GM12878 (cell line): ENCODE results near the gene ABCB9. TPM values are rescaled to one million over a fixed set of nuclear protein-coding genes. Genes with fewer than 3 reads are reported as not detected.
"Not testable (repeated sequence)": the region's sequence is repeated elsewhere in the genome, so short reads cannot be mapped to it uniquely, and the experiment has no call there.

Source experiments
- ATAC-seq: fragments of 200-7000 bp; cut with Tn5 transposase; 3 replicates; pipeline ENCODE4 v1.9.1; 2020; ENCODE audit warnings: mild to moderate bottlenecking, moderate library complexity
- Bru-seq: library from RNA; stranded (reverse); fragments of 400-500 nt; gene quantifications from one replicate; lab custom pipeline; 2021; lab: Mats Ljungman, UMichigan
- BruChase-seq, 2 experiments: library from RNA; stranded (reverse); fragments of 400-500 nt; gene quantifications; one replicate each; lab custom pipeline; 2021; lab: Mats Ljungman, UMichigan
- BruUV-seq: library from RNA; stranded (reverse); fragments of 400-500 nt; replicated peaks from 2 replicates; lab custom pipeline; 2021; lab: Mats Ljungman, UMichigan
- CTCF ChIA-PET: fragments of 300-600 bp; sonication (Branson Sonifier 250); formaldehyde crosslinking; extraction: SDS; loops from one replicate; lab custom pipeline; 2021; ENCODE audit warnings: inconsistent platforms; lab: Yijun Ruan, JAX
- POLR2A ChIA-PET: fragments of 350-600 bp; formaldehyde crosslinking; extraction: SDS; loops from one replicate; lab custom pipeline; 2021; ENCODE audit warnings: inconsistent platforms; lab: Charles Lee
- RAD21 ChIA-PET: fragments of 300-600 bp; sonication (Branson Sonifier 250); formaldehyde crosslinking; loops from one replicate; lab custom pipeline; 2023; ENCODE audit warnings: antibody characterized with exemption; ENCODE audit not compliant: unreplicated experiment; lab: Charles Lee
- SMC1A ChIA-PET: fragments of 300-600 bp; sonication (Branson Sonifier 250); formaldehyde crosslinking; loops from one replicate; lab custom pipeline; 2023; ENCODE audit not compliant: unreplicated experiment, uncharacterized antibody; lab: Charles Lee
- DNase-seq: peaks from one replicate; pipeline ENCODE4 v3.0.0-alpha.2; 2011; ENCODE audit warnings: low read depth, low spot score
- FAIRE-seq: peaks from 3 replicates; lab custom pipeline; 2011; peaks lifted over from hg19 to GRCh38; lab: Jason Lieb, UNC
- H2AFZ ChIP-seq: 2 replicates; pipeline ENCODE4 v1.6.0; 2011; ENCODE audit warnings: low read depth, low read length, control low read depth; ENCODE audit not compliant: control insufficient read depth
- H3K27ac ChIP-seq: 2 replicates; pipeline ENCODE4 v1.5.1; 2011; ENCODE audit warnings: control low read depth; ENCODE audit not compliant: control insufficient read depth, insufficient read depth
- H3K27me3 ChIP-seq, 2 experiments: replicated peaks in 1 of 2; 2 replicates each; pipeline versions ENCODE4 v1.6.0 to v1.6.1; 2011; ENCODE audit warnings: low read length in 1 of 2; ENCODE audit not compliant: control insufficient read depth in 2 of 2, insufficient read depth in 2 of 2
- H3K36me3 ChIP-seq, 2 experiments: 2 replicates each; pipeline ENCODE4 v1.5.1; 2011; ENCODE audit warnings: low read length in 1 of 2; ENCODE audit not compliant: control insufficient read depth in 2 of 2, insufficient read depth in 2 of 2
- H3K4me1 ChIP-seq: 2 replicates; pipeline ENCODE4 v1.6.1; 2011; ENCODE audit warnings: mild to moderate bottlenecking, low read length, moderate library complexity, mixed read lengths; ENCODE audit not compliant: control insufficient read depth, insufficient read depth
- H3K4me2 ChIP-seq: 2 replicates; pipeline ENCODE4 v1.6.0; 2011; ENCODE audit warnings: control low read depth; ENCODE audit not compliant: control insufficient read depth, insufficient read depth
- H3K4me3 ChIP-seq: fragments of 200-600 bp; sonication (generic); 2 replicates; pipeline ENCODE4 v1.5.1; 2016
- H3K79me2 ChIP-seq: 2 replicates; pipeline ENCODE4 v1.6.0; 2011; ENCODE audit warnings: low read length; ENCODE audit not compliant: control insufficient read depth, insufficient read depth
- H3K9ac ChIP-seq: 2 replicates; pipeline ENCODE4 v1.8.0; 2011; ENCODE audit warnings: low read length, control low read depth, mixed read lengths; ENCODE audit not compliant: control insufficient read depth, insufficient read depth
- H3K9me3 ChIP-seq: replicated peaks from 3 replicates; pipeline ENCODE4 v1.5.1; 2011; ENCODE audit warnings: mild to moderate bottlenecking, low read length; ENCODE audit not compliant: control insufficient read depth, insufficient read depth
- H4K20me1 ChIP-seq: 2 replicates; pipeline ENCODE4 v1.6.0; 2011; ENCODE audit not compliant: control insufficient read depth, insufficient read depth
- EGR1 ChIP-seq, 2 experiments: IDR thresholded peaks; 1 replicate in 1 of 2; 2 replicates in 1 of 2; pipeline ENCODE4 v1.6.1; 2011 to 2012; ENCODE audit warnings: low read depth in 2 of 2, low read length in 2 of 2, borderline replicate concordance in 1 of 2, mild to moderate bottlenecking in 1 of 2, moderate library complexity in 1 of 2
- IKZF1 ChIP-seq: fragments of 450-650 bp; conservative IDR thresholded peaks from 2 replicates; pipeline ENCODE4 v1.6.1; 2017; ENCODE audit warnings: antibody characterized with exemption, mild to moderate bottlenecking
- MEF2A ChIP-seq: IDR thresholded peaks from 2 replicates; pipeline ENCODE4 v1.6.1; 2011; ENCODE audit warnings: low read depth, mild to moderate bottlenecking, low read length, moderate library complexity; ENCODE audit not compliant: insufficient read depth
- NR2C1 ChIP-seq: fragments of 450-650 bp; IDR thresholded peaks from 2 replicates; pipeline ENCODE4 v1.6.1; 2017; ENCODE audit warnings: antibody characterized with exemption, mild to moderate bottlenecking, moderate library complexity
- PAX5 ChIP-seq: IDR thresholded peaks from 2 replicates; pipeline ENCODE4 v1.6.1; 2011; ENCODE audit warnings: low read depth, low read length, borderline replicate concordance
- POLR2A ChIP-seq: IDR thresholded peaks from 2 replicates; pipeline ENCODE4 v1.6.1; 2011; ENCODE audit warnings: low read depth, mild to moderate bottlenecking, low read length
- TCF7 ChIP-seq: IDR thresholded peaks from 2 replicates; pipeline ENCODE4 v1.6.1; 2014; ENCODE audit warnings: antibody characterized with exemption, borderline replicate concordance
- WGBS: methylation state at CpG from one replicate; pipeline ENCODE4 v1.1.6; 2016; ENCODE audit warnings: low lambda C conversion rate; ENCODE audit not compliant: insufficient replicate concordance, insufficient coverage; ENCODE audit errors: missing lambda C conversion rate; 5-methylcytosine and 5-hydroxymethylcytosine counted together
- in situ Hi-C: fragments of 300-500 bp; cut with MboI; formaldehyde crosslinking; loops from 9 replicates; pipeline ENCODE4 v1.14.3; 2018; ENCODE audit warnings: mixed read lengths
- intact Hi-C: fragments of 100-400 bp; cut with micrococcal nuclease; formaldehyde crosslinking; loops from one replicate; pipeline ENCODE4 v1.14.2; 2022; ENCODE audit not compliant: unreplicated experiment
- long read RNA-seq, 2 experiments: library from polyadenylated mRNA; unstranded; transcript quantifications; one replicate each; pipeline ENCODE4 v2.0.0, GENCODE V29; 2019 to 2020
- polyA minus RNA-seq, 3 experiments: library from RNA; depleted of rRNA, polyadenylated mRNA; stranded (reverse); fragments of >200 nt; gene quantifications; 2 replicates each; pipeline ENCODE4 v1.2.3, GENCODE V29; 2011
- polyA plus RNA-seq, 11 experiments: library from polyadenylated mRNA; depleted of rRNA in 4 of 11; unstranded in 6 of 11; stranded (reverse) in 5 of 11; fragments of >200 nt; fragmentation: Nextera tagmentation in 4 of 11; fragmentation: Illumina TruSeq in 1 of 11; extraction: Ambion mirVana in 4 of 11; extraction: Trizol in 1 of 11; gene quantifications; 1 replicate in 1 of 11; 2 replicates in 10 of 11; pipeline versions ENCODE4 v1.2.1 to v1.2.3, GENCODE V29; 2011 to 2016; ENCODE audit warnings: inconsistent platforms in 2 of 11, missing spikeins in 2 of 11, low read depth in 1 of 11
- total RNA-seq, 4 experiments: library from RNA; depleted of rRNA in 3 of 4; stranded (reverse); fragments of >200 nt in 3 of 4; fragmentation: Illumina TruSeq in 1 of 4; extraction: Trizol in 1 of 4; gene quantifications; 2 replicates each; pipeline versions ENCODE4 v1.2.1 to v1.2.3, GENCODE V29; 2013 to 2021
- TF ChIP-seq, protein P1 (sequence below): fragments of 450-650 bp; IDR thresholded peaks from 2 replicates; pipeline ENCODE4 v1.6.1; 2016; ENCODE audit warnings: mild to moderate bottlenecking
- TF ChIP-seq, protein P2 (sequence below): IDR thresholded peaks from 2 replicates; pipeline ENCODE4 v1.6.1; 2011; ENCODE audit warnings: mild to moderate bottlenecking, low read depth, low read length, moderate library complexity; ENCODE audit not compliant: insufficient replicate concordance

Gene ABCB9
- total RNA-seq (2013; cell fraction: nucleolus; rRNA removed): 6.3 and 9.0 TPM in 2 replicates
- total RNA-seq (2014; rRNA removed) (4.0 and 4.1 TPM in 2 replicates), total RNA-seq (2014; rRNA removed; fragmentation: Illumina TruSeq; extraction: Trizol) (2.7 and 3.0 TPM in 2 replicates), total RNA-seq (2021) (3.7 and 4.9 TPM in 2 replicates), polyA plus RNA-seq (2011; rRNA removed) (0.58 and 0.85 TPM in 2 replicates), polyA plus RNA-seq (2014; fragmentation: Illumina TruSeq; extraction: Trizol) (0.65 and 1.4 TPM in 2 replicates), polyA plus RNA-seq (2014; fragmentation: Nextera tagmentation; extraction: Ambion mirVana) (under 1 TPM; 0.37 to 0.43 TPM), polyA plus RNA-seq (2014; rRNA removed) (4.6 and 5.3 TPM in 2 replicates), polyA plus RNA-seq (2016; fragmentation: Nextera tagmentation; extraction: Ambion mirVana) (1 to 10 TPM; 3.2 to 4.3 TPM), polyA minus RNA-seq (2011; rRNA and poly(A)+ RNA removed) (2.5 and 3.1 TPM in 2 replicates), Bru-seq, nascent RNA (percentile 38 among the genes with signal in this experiment), BruChase-seq, experiment 1, labeled RNA remaining after a 6-hour chase (percentile 29 among the genes with signal in this experiment), BruChase-seq, experiment 2, labeled RNA remaining after a 2-hour chase (percentile 31 among the genes with signal in this experiment)
- polyA plus RNA-seq (2011; ENCODE audit: low read depth): 0.63 TPM
- 0.69 and 0.87 TPM in 2 replicates for polyA plus RNA-seq (2011; cell fraction: cytosol; rRNA removed)
- 2.0 and 2.6 TPM in 2 replicates for polyA plus RNA-seq (2011; cell fraction: nucleus; rRNA removed)
- polyA plus RNA-seq (2012): 1.6 and 2.9 TPM in 2 replicates
- polyA minus RNA-seq (2011; cell fraction: cytosol; rRNA and poly(A)+ RNA removed): 0.94 and 1.2 TPM in 2 replicates
- 1.9 and 3.5 TPM in 2 replicates for polyA minus RNA-seq (2011; cell fraction: nucleus; rRNA and poly(A)+ RNA removed)
- long read RNA-seq, experiment 1, partial matches to known transcripts: 0 of 1 reads
- long read RNA-seq, experiment 1, other reads (novel, unspliced or antisense): 1 of 1 reads
- long read RNA-seq, experiment 2: 0 reads

- DNase-seq (no peak), FAIRE-seq (peak; percentile 7)
Observed at GRCh38 chr12:122965851-122966742, at the start of gene ABCB9. Gene ABCB9, minus strand, starts transcription at chr12:122966463. Its CDS starts 6,228 bp downstream, at chr12:122960235.

GRCh38 chr12:123014473-123014872 is 48.2 kb upstream of the ABCB9 start:
- POLR2A ChIA-PET, H3K4me2 ChIP-seq, ATAC-seq, H3K27ac ChIP-seq, FAIRE-seq, H3K79me2 ChIP-seq, H3K9me3 ChIP-seq, H2AFZ ChIP-seq, H3K9ac ChIP-seq, in situ Hi-C loops, H3K4me3 ChIP-seq, H3K27me3 ChIP-seq, H3K4me1 ChIP-seq, BruUV-seq, H4K20me1 ChIP-seq, DNase-seq, H3K36me3 ChIP-seq, intact Hi-C loops, RAD21 ChIA-PET, SMC1A ChIA-PET, CTCF ChIA-PET: not testable (repeated sequence)
- WGBS: 54% methylated on average over 4 of the region's 4 CpGs

More at GRCh38 chr12:122965851-122966742, at the start of gene ABCB9:
- ChIA-PET POLR2A (interaction anchor here (0.5 to 1.0 kb wide), 5 partner anchors 9 to 713 kb away, joined by 3 to 4 read pairs (median 3); partner anchors contain the start of gene OGFOD2), CTCF (interaction anchor here (0.6 to 1.3 kb wide), 4 partner anchors 13 to 272 kb away, joined by 3 to 5 read pairs (median 4); no protein-coding TSS in a partner anchor), RAD21 (interaction anchor here (0.5 to 1.6 kb wide), 5 partner anchors 102 to 1935 kb away, joined by 3 to 5 read pairs (median 3); no protein-coding TSS in a partner anchor), SMC1A (interaction anchor here (0.7 to 1.8 kb wide), 6 partner anchors 9 to 272 kb away, joined by 3 to 7 read pairs (median 4); no protein-coding TSS in a partner anchor)
- H3K27me3 ChIP-seq: no peaks in the 10 kb centered on the region
- intact Hi-C loops (no loop called here), in situ Hi-C loops (no loop called here)
- BruUV-seq: no TSS peak
- H3K27ac ChIP-seq: no peak within 1 kb of the TSS
- no peak for TF ChIP-seq NR2C1
- TF ChIP-seq, protein P1, sequence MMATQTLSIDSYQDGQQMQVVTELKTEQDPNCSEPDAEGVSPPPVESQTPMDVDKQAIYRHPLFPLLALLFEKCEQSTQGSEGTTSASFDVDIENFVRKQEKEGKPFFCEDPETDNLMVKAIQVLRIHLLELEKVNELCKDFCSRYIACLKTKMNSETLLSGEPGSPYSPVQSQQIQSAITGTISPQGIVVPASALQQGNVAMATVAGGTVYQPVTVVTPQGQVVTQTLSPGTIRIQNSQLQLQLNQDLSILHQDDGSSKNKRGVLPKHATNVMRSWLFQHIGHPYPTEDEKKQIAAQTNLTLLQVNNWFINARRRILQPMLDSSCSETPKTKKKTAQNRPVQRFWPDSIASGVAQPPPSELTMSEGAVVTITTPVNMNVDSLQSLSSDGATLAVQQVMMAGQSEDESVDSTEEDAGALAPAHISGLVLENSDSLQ: peak; percentile 85
- peak; percentile 65 for TF ChIP-seq POLR2A
- no peak for TF ChIP-seq MEF2A
- no peak for TF ChIP-seq PAX5
- peak in 1 of 2 experiments; percentile 60; a peak in 1 of 3 replicates for TF ChIP-seq EGR1 (IDR thresholded peaks at IDR 0.05; ENCODE audit: borderline replicate concordance in 1 of 2, low read depth in 2 of 2, low read length in 2 of 2)
- TF ChIP-seq IKZF1: 0 out of 2 replicates have a peak, but pooled peaks have one; percentile 19
- TF ChIP-seq, protein P2, sequence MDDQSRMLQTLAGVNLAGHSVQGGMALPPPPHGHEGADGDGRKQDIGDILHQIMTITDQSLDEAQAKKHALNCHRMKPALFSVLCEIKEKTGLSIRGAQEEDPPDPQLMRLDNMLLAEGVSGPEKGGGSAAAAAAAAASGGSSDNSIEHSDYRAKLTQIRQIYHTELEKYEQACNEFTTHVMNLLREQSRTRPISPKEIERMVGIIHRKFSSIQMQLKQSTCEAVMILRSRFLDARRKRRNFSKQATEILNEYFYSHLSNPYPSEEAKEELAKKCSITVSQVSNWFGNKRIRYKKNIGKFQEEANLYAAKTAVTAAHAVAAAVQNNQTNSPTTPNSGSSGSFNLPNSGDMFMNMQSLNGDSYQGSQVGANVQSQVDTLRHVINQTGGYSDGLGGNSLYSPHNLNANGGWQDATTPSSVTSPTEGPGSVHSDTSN: peak; percentile 81
- TF ChIP-seq TCF7: no peak
- ATAC-seq: peak; percentile 98
- no peaks in the 10 kb centered on the region for H3K36me3 ChIP-seq
- H3K4me3 ChIP-seq: peak within 1 kb of the TSS; percentile 50; the same call in 1 of the 2 replicates
- H3K79me2 ChIP-seq: no peaks in the 10 kb centered on the region
- 15% methylated on average over 51 of the region's 55 CpGs for WGBS
- peaks cover 3% of the 10 kb centered on the region for H4K20me1 ChIP-seq
- peak within 1 kb of the TSS; percentile 98 for H3K4me2 ChIP-seq
- H3K9ac ChIP-seq: no peak within 1 kb of the TSS
- H3K4me1 ChIP-seq: peaks cover 4% of the 10 kb centered on the region; the same call in 1 of the 2 replicates
- peak within 1 kb of the TSS; percentile 78 for H2AFZ ChIP-seq
- H3K9me3 ChIP-seq: no peaks in the 10 kb centered on the region
